CD4-positive, alpha-beta T cell treated with Interleukin-17A for 1 hour (primary cell): Measurements from ENCODE around the gene OPN1MW.
"Not testable (repeated sequence)": the region's sequence is repeated elsewhere in the genome, so short reads cannot be mapped to it uniquely, and the experiment has no call there.

Source experiments
- DNase-seq: peaks from one replicate; pipeline ENCODE4 v3.0.0-alpha.2; 2020

Gene OPN1MW

DNA sequence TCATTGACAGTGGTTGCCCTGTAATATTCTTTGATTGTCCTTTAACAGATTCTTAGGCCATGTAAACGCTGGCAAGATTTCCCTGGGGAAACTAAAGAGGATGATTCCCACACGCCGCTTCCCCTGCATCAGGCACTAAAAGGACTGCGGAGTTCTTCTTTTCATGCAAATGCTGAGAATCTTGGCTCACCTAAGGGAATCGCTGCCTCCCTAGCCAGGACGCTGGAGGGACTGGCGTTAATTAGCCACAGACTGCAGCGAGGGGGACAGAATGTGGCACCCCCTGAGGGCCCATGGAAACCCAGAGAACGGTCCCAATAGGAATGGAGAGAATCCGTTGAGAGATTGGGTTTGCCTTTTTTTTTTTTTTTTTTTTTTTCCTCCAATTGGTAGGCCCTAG lies 29.1 kb downstream of the OPN1MW start:
- not testable (repeated sequence) for DNase-seq

DNA sequence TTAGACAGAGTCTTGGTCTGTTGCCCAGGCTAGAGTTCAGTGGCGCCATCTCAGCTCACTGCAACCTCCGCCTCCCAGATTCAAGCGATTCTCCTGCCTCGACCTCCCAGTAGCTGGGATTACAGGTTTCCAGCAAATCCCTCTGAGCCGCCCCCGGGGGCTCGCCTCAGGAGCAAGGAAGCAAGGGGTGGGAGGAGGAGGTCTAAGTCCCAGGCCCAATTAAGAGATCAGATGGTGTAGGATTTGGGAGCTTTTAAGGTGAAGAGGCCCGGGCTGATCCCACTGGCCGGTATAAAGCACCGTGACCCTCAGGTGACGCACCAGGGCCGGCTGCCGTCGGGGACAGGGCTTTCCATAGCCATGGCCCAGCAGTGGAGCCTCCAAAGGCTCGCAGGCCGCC lies 37.1 kb downstream of the OPN1MW start, which contains the start of gene OPN1MW2:
TSS of gene OPN1MW2 (plus strand) at position 301 of the 400 bp plus-strand sequence. CDS start at position 361, 60 bp downstream.
- not testable (repeated sequence) for DNase-seq

DNA sequence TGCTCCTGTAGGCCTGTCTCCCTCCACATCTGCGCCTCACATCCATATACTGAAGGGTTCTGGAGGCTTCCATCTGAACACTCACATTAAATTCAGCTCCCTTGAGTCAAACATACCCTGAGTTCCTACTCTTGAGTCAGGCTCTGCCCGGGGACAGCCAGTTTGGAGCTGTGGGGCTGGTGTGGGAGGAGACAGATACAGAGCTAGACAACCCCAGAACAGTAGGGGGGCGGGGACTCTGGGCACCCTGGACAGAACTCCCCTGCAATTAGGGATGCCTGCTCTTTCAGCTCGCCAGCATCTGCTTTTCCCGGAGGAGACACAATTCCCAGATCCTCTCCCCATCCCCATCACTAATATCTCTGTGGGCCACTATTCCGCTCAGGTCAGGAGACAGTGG lies 42.9 kb downstream of the OPN1MW start:
- DNase-seq, result not testable (repeated sequence)

DNA sequence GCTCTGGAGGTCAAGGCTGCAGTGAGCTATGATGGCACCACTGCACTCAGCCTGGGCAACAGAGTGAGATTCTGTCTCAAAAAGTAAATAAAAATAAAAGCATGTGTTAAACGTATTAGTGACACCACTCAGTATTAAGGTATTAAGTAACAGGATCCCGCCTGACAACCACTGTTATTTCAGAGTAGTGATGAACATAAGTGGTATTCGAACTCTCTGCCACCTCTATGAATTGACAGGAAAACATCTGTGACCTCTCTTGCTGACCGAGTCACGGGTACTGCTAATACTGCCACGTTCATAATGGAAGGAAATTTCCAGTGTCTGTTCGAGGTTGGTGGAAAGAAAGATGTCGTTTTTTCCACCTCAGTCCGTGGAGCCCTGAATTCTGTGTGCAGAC lies 44.3 kb downstream of the OPN1MW start:
- not testable (repeated sequence) for DNase-seq

DNA sequence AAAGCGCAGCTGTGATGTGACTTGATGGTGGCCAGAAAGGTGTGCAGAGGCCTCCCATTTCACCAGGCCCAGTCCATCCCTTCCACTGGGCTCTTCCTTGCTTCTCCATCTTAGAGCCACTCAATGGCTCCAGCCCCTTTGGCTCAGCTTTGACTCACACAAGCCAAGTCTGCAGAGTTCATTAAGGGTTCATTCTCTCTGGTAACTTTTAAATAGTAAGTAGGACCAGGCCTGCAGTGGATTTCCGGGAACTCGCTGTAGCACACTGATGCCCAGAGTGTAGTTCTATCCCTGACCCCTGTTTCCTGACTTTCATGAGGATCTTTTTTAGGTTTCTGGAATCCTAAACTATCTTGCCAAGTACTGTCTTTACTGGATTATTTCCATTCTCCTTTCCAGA lies 49.0 kb downstream of the OPN1MW start:
- not testable (repeated sequence) for DNase-seq

DNA sequence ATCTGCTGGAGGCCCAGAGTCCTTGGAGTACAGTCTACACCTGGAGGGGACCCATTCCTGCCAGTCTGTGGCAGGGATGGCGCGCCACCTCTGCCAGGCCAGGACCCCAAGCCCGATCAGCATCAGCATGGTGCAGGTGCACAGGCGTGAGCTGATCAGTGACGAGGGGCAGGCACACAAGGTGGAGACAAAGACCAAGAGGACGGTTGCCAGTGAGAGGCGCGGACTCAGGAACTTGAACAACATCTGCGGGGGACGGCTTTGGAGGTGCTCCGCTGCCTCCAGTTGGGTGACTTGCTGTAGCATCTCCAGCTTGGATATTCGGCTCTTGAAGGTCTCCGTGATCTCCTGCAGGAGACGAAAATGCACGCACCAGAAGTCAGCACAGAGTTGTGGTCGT lies 51.2 kb downstream of the OPN1MW start:
- DNase-seq, result not testable (repeated sequence)

DNA sequence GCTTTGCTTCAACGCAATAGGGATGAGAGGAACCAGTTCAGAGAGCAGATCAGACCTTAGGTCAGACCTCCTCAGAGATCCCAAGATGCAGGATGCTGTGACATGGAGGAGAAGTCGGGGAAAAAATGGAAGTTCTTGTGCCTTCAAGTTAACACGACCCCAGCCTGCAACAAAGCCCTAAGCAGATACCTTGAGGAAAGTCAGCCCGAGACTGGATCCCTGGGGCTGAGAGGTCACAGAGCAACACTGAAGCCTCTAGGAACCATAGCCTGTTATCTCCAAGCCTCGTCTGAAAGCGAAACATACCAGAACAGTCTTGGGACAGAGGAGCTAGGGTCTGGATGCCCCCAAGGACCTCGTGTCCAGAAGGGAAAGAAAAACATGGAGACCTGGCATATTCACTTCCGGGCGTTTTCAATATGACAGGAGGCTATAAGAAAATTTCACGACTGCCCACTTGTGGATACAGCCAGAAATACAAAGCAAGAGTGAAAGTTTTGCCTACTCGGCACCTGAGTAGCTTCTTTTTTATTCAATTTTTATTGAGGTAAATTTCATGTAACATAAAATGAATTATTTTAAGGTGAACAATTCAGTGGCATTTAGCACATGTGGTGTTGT lies 56.7 kb downstream of the OPN1MW start:
- not testable (repeated sequence) for DNase-seq

DNA sequence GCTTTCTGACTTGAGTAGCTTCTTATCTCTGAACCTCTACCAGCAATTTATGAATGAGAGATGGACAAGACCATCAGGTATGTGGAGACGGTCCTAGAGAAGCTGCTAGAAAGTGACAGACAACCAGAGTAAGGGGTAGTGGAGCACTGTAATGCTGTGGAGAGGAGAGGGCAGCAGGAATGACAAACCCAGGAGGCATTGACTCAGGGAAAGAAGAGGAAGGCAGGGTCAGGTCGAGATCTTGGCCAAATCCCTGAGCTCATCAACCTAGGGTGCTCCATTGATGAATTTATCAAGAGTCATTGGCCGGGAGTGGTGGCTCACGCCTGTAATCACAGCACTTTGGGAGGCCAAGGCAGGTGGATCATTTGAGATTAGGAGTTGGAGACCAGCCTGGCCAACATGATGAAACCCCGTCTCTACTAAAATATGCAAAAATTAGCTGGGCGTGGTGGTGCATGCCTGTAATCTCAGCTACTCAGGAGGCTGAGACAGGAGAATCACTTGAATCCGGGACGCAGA lies 57.6 kb downstream of the OPN1MW start:
- DNase-seq, result not testable (repeated sequence)
